Measurements from ENCODE around the gene IRAK2.

Gene IRAK2

GRCh38 chr3:10286596-10287295, 122.0 kb downstream of the IRAK2 start:
- DNase-seq, result no peak

GRCh38 chr3:10287936-10288574, 123.3 kb downstream of the IRAK2 start:
- no peak for DNase-seq

GRCh38 chr3:10288575-10288960, 123.8 kb downstream of the IRAK2 start:
- no peak for DNase-seq

GRCh38 chr3:10289077-10289476, 124.4 kb downstream of the IRAK2 start:
- no peak for DNase-seq

GRCh38 chr3:10289787-10290355, 125.2 kb downstream of the IRAK2 start:
- no peak for DNase-seq

GRCh38 chr3:10290481-10291176, 125.9 kb downstream of the IRAK2 start:
- DNase-seq, result no peak

- DNase-seq, result no peak
These were observed 126.9 kb downstream of the IRAK2 start for GRCh38 chr3:10291641-10292040.

GRCh38 chr3:10292505-10293419, 128.0 kb downstream of the IRAK2 start, which contains the start of gene GHRL:
GHRL (minus strand) TSS chr3:10292947; CDS start chr3:10290180, 2,767 bp downstream.
- DNase-seq, result no peak

All from NCI-H1436 (cell line).